Central memory CD8-positive, alpha-beta T cell (primary cell): ENCODE data around the gene MAP4.

ENCODE experiments used
- ATAC-seq: fragments of 150-1000 bp; cut with Tn5 transposase; replicated peaks from 2 replicates; pipeline ENCODE4 v1.10.0; 2022; ENCODE audit warnings: mild to moderate bottlenecking, moderate FRiP score, moderate number of reproducible peaks; ENCODE audit not compliant: poor library complexity, severe bottlenecking; ENCODE audit errors: extremely low read depth
- DNase-seq, 2 donors: peaks; one replicate each; pipeline ENCODE4 v3.0.0; 2021; ENCODE audit warnings: low spot score in 2 of 2
- H3K27ac Mint-ChIP-seq: one replicate; pipeline ENCODE4 v1.8.0; 2022; ENCODE audit warnings: low read depth, mild to moderate bottlenecking, moderate library complexity, mixed read lengths
- H3K27me3 Mint-ChIP-seq: one replicate; pipeline ENCODE4 v1.8.0; 2022; ENCODE audit warnings: mixed read lengths
- H3K36me3 Mint-ChIP-seq: one replicate; pipeline ENCODE4 v1.8.0; 2022; ENCODE audit warnings: mild to moderate bottlenecking, moderate library complexity, mixed read lengths; ENCODE audit not compliant: insufficient read depth
- H3K4me1 Mint-ChIP-seq: one replicate; pipeline ENCODE4 v1.8.0; 2022; ENCODE audit warnings: mixed read lengths
- H3K4me3 Mint-ChIP-seq: one replicate; pipeline ENCODE4 v1.8.0; 2022; ENCODE audit warnings: mild to moderate bottlenecking, moderate library complexity, mixed read lengths
- H3K9me3 Mint-ChIP-seq: one replicate; pipeline ENCODE4 v1.8.0; 2022; ENCODE audit warnings: mixed read lengths

MAP4 gene

DNA sequence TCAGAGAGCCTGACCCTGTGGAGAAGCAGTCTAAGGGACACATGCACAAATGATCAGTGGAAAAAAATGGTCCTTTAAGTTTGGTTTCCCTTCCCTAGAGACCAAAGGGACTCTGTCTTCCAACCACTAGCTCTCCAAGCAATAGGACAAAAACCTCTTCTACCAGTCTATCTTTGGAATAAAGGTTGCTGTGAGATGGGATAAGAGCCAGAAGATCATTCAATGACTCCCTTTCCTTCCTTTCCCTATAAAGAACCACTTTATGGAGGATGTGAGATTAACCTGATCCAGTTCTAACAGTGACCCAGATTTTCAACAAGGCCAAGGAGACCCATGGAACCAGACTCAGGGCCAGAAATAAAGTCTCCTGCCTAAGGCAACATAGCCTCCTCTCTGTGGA, 138.5 kb downstream of the MAP4 start:
- H3K4me3 Mint-ChIP-seq, result no peak overlapping the region

DNA sequence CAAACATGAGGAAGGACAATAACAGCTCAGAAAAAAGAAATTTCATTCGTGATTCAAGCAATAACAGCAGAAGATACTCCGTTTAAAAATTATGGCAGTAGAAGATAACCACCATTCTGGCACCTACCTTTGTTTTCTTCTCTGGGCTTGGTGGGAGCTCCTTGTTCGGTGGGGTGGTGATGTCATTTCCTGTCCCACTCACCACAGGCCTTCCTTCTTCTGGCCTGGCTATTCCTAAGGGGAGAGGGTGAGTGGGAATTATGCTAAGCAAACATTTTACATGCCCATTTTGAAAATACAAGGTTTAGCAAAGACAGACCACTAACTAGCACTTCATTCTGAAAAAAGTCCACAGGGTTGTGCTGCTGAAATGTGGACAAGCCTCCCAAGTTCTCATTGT, 138.9 kb downstream of the MAP4 start:
- Mint-ChIP-seq H3K4me3 (no peak overlapping the region), H3K9me3 (no peaks in the 10 kb centered on the region), H3K27ac (peak overlapping the region; percentile 59), H3K4me1 (peaks cover 16% of the 10 kb centered on the region), H3K27me3 (no peaks in the 10 kb centered on the region), H3K36me3 (peaks cover 4% of the 10 kb centered on the region)
- ATAC-seq (no peak), DNase-seq (no peak)

More for the DNA sequence above, 138.5 kb downstream of the MAP4 start:
- peak overlapping the region; percentile 59 for H3K27ac Mint-ChIP-seq
- H3K4me1 Mint-ChIP-seq, result peaks cover 16% of the 10 kb centered on the region
- ATAC-seq, result no peak
- DNase-seq, result no peak
- no peaks in the 10 kb centered on the region for H3K9me3 Mint-ChIP-seq
- H3K36me3 Mint-ChIP-seq, result peaks cover 4% of the 10 kb centered on the region
- H3K27me3 Mint-ChIP-seq, result no peaks in the 10 kb centered on the region

DNA sequence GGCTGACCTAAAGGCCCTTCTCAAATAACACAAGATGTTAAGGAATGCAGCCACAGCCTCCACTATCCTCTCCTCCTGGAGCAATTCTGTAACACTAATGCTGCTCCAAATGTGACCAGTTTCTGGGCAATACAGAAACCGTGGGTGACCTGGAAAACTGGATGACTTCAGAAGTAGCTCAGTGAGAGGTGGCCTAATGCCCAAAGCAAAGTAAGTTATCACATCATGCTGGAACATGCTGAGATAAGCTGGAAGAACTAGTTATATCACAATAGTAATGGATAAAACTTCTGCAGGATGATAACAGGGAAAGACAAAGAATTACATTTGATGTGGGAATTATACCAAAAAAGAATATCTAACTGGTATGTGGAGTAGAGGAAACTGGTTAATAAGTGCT, 141.3 kb downstream of the MAP4 start:
- Mint-ChIP-seq H3K27ac (no peak overlapping the region), H3K4me1 (peaks cover 16% of the 10 kb centered on the region), H3K36me3 (peaks cover 10% of the 10 kb centered on the region), H3K27me3 (no peaks in the 10 kb centered on the region), H3K9me3 (no peaks in the 10 kb centered on the region), H3K4me3 (no peak overlapping the region)
- ATAC-seq, result no peak
- no peak for DNase-seq

DNA sequence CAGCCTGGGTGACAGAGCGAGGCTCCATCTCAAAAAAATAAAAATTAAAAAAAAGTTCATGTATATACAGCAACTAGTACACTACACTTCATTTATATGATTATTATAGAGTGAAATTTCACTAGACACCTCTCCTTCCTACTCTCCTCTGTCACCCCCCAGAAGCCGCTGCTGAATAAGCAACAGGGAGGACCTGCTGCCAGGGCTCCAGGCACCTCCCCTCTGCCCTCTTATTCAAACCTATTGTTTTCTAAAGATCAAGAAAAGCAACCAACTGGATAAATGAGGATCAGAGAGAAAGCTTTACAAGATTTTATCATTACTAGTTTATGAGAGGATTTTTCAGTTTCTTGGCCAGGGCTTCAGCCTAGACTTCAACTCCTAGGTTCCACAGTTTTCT, 141.8 kb downstream of the MAP4 start:
- no peak overlapping the region for H3K27ac Mint-ChIP-seq
- H3K27me3 Mint-ChIP-seq, result no peaks in the 10 kb centered on the region
- H3K9me3 Mint-ChIP-seq, result no peaks in the 10 kb centered on the region
- no peak overlapping the region for H3K4me3 Mint-ChIP-seq
- peaks cover 16% of the 10 kb centered on the region for H3K4me1 Mint-ChIP-seq
- DNase-seq (no peak), ATAC-seq (no peak)
- H3K36me3 Mint-ChIP-seq, result peaks cover 13% of the 10 kb centered on the region

DNA sequence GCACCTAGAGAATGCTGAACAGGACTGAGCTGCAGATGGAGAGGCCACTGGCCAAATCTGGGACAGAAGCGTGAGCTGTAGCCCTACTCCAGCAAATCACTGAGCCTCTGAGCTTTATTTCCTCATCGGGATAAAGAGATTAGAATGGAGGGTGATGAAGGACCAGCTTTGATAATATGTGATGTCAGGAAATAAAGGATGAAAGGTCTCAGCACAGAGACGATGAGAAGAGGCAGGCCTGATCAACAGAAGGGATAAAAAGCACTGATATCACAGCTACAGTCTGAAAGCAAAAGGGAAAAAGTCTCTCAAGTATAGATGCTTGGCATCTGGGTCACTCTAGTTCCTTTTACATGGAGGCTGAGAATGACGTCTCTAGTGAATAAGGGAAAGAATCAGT, 143.3 kb downstream of the MAP4 start:
- ATAC-seq (no peak), DNase-seq (no peak)
- peaks cover 9% of the 10 kb centered on the region for H3K4me1 Mint-ChIP-seq
- no peaks in the 10 kb centered on the region for H3K27me3 Mint-ChIP-seq
- no peak overlapping the region for H3K27ac Mint-ChIP-seq
- H3K36me3 Mint-ChIP-seq, result peaks cover 22% of the 10 kb centered on the region
- no peak overlapping the region for H3K4me3 Mint-ChIP-seq
- H3K9me3 Mint-ChIP-seq, result no peaks in the 10 kb centered on the region

DNA sequence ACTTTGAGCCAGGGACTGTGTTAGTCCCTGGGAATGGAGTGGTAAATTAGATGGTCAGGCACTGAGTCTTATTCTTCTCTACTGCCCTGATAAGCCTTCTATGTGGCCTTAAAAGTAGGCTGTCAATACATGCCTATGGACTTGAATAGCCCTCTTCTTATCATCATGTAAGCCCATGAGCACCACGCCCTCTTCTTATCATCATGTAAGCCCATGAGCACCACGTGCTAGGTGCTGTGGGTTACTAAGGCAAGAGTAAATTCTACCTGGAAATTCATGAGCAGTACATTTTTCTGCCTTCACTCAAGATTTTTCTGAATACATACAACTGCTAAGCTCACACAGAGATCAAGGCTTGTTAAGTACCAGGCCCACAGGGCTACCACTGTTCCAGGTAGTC, 144.8 kb downstream of the MAP4 start:
- no peak for DNase-seq
- Mint-ChIP-seq H3K36me3 (peaks cover 22% of the 10 kb centered on the region), H3K9me3 (no peaks in the 10 kb centered on the region), H3K4me3 (no peak overlapping the region), H3K4me1 (no peaks in the 10 kb centered on the region), H3K27ac (no peak overlapping the region), H3K27me3 (no peaks in the 10 kb centered on the region)
- ATAC-seq, result no peak

DNA sequence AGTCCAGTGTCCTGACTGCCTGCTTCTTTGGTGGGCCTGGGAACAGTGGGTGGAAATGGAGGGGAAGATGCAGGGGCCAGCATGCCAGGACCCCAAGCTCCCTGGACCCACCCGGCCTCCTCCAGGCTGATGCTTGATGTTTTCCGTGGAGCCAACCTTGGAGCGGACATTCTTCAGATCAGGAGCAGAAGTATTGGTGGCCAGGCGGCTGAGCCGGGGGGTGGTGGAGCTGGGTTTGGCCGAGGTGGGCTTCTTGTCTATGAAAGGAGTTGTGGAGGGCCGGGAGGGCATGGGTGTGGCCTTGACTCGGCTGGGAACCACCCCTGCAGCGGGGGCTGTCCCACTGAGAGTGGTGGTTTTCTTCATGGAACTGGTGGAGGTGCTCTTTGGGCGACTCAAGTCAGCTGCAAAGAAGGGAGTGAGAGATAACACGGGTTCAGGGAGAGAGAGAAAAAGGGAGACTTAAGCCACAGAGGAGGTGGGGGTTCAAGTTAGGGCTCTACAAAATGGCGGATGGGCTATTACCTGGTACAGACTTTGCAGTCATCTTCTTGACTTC, 145.4 kb downstream of the MAP4 start:
- no peaks in the 10 kb centered on the region for H3K9me3 Mint-ChIP-seq
- no peaks in the 10 kb centered on the region for H3K27me3 Mint-ChIP-seq
- no peaks in the 10 kb centered on the region for H3K4me1 Mint-ChIP-seq
- ATAC-seq (no peak), DNase-seq (no peak)
- no peak overlapping the region for H3K27ac Mint-ChIP-seq
- H3K36me3 Mint-ChIP-seq, result peaks cover 25% of the 10 kb centered on the region
- no peak overlapping the region for H3K4me3 Mint-ChIP-seq

DNA sequence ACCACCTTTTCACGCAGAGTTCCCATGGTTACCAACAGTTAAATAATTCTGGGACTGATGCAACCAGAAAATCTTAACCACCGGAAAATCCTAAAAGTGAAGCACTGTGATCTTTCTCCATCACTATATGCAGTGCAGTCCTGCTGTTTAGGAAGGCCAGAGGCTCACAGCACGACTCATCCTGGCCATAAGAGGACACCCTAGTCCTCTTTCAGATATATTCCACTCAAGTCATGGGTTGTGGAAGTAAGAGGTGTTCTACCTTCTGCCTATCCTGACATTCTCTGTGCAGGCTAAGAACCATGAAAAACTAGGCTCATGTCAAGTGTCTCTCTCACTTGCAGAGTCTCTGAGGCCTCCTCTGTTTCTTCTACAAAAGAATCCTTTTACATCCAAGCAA, 146.1 kb downstream of the MAP4 start:
- no peak for DNase-seq
- no peaks in the 10 kb centered on the region for H3K9me3 Mint-ChIP-seq

DNA sequence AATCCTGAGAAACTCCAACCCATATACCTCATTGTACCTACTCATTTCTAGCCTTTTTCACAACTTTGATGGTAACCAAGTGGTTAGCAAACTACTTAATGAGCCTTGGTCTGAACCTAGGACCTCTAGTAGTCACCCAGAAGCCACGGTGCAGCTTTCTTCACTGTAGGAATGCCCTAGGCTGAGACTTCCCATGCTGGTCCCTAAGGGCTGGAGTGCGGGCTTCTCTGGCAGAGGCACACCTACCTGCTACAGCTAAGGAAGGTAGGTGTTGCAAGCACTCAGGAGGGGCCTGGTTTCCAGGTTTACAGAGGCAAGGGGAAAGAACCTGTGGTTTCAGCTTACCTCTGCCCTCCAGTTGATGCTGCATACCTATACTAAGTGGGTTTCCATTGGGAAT, 147.9 kb downstream of the MAP4 start:
- H3K9me3 Mint-ChIP-seq, result no peaks in the 10 kb centered on the region
- no peak overlapping the region for H3K27ac Mint-ChIP-seq
- H3K4me3 Mint-ChIP-seq, result no peak overlapping the region
- no peak for DNase-seq
- no peak for ATAC-seq
- H3K27me3 Mint-ChIP-seq, result no peaks in the 10 kb centered on the region
- no peaks in the 10 kb centered on the region for H3K4me1 Mint-ChIP-seq
- peaks cover 25% of the 10 kb centered on the region for H3K36me3 Mint-ChIP-seq

More for the DNA sequence above, 146.1 kb downstream of the MAP4 start:
- no peak overlapping the region for H3K27ac Mint-ChIP-seq
- H3K4me1 Mint-ChIP-seq, result no peaks in the 10 kb centered on the region
- no peak overlapping the region for H3K4me3 Mint-ChIP-seq
- ATAC-seq, result no peak
- no peaks in the 10 kb centered on the region for H3K27me3 Mint-ChIP-seq
- peaks cover 22% of the 10 kb centered on the region for H3K36me3 Mint-ChIP-seq

DNA sequence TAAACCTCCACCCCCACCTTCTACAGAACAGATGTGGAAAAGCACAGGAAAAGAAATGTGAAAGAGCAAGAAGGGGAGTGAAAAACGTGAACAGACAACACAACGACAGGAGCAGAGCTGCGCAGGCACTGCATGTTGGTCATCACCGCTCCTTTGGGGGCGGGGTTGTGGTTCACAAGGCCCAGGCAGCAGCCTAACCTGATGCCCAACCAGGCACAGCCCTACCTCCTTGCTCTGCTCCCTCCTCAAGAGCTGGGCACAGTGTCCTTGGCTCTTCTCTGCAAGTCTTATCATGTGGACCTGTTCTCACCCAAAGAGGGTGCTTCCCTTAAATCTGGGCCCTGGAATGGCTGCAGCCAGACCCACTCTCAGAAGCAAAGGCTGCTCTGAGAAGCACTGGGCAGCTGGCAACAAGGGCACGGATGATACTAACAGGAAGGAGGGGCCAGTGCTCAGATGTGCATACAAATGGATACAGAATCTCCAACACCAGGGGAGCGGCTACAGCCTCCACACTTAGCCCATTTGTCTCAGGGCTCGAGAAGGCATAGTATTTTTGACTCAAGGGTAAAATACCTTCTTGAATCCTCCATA, 148.7 kb downstream of the MAP4 start:
- peaks cover 29% of the 10 kb centered on the region for H3K36me3 Mint-ChIP-seq
- no peak overlapping the region for H3K4me3 Mint-ChIP-seq
- no peaks in the 10 kb centered on the region for H3K27me3 Mint-ChIP-seq
- no peaks in the 10 kb centered on the region for H3K9me3 Mint-ChIP-seq
- DNase-seq (no peak), ATAC-seq (no peak)
- H3K4me1 Mint-ChIP-seq, result no peaks in the 10 kb centered on the region
- peak overlapping the region; percentile 68 for H3K27ac Mint-ChIP-seq

DNA sequence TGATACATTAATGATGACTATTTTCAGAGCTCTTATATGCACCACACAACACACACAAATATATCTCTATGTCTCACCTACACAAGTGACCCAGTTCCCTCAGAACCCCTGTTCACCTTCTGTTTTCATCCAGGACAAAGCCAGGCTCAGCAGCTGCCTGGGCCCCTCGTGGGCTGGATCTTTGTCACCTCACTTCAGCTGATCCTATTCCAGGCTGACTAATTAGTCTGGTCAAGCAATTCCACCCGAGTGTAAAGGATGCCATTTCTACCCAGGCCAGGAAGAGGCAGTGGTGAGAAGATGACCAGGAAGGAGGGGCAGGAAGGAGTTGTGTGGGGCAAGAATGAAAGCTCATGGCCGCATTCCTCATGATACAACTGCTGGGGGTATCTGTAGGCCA, 151.0 kb downstream of the MAP4 start:
- Mint-ChIP-seq H3K36me3 (peaks cover 27% of the 10 kb centered on the region), H3K4me3 (no peak overlapping the region), H3K27ac (peak overlapping the region; percentile 9), H3K27me3 (no peaks in the 10 kb centered on the region), H3K9me3 (no peaks in the 10 kb centered on the region), H3K4me1 (no peaks in the 10 kb centered on the region)
- no peak for ATAC-seq
- DNase-seq, result no peak

DNA sequence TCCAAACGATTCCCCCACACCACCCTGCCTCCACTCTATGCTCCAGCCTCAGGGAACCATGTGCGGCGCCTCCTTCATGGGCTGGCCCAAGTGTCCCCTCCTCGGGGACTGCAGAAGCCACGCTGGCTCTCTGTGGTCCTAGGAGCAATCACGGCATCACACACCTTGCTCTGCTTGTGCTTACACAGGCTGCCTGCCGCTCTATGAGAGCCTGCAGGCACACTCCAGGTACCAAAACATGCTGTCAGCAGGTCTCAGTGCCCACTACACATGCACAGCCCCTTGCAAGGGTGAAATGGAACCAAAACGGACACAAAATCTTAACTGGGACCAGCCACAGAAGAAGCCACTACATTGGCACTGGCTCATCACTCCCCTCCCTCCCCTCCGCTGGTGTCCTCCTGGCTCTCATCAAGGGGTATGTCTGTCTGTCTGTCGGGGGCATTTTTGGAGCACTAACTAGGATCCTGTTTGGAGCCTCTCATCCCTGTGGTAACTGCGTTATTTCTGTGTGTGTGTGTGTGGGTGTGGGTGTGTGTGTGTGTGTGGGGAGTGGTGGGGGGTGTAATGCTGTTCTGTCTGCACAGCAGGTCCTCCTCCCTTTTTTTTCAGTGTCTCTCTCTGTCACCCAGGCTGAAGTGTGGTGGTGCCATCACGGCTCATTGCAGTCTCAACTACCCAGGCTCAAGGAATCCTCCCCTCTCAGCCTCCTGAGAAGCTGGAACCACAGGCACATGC, 152.7 kb downstream of the MAP4 start:
- Mint-ChIP-seq H3K36me3 (peaks cover 14% of the 10 kb centered on the region), H3K9me3 (no peaks in the 10 kb centered on the region), H3K27ac (peak overlapping the region; percentile 19), H3K27me3 (no peaks in the 10 kb centered on the region), H3K4me3 (no peak overlapping the region), H3K4me1 (no peaks in the 10 kb centered on the region)
- no peak for ATAC-seq
- DNase-seq, result no peak

DNA sequence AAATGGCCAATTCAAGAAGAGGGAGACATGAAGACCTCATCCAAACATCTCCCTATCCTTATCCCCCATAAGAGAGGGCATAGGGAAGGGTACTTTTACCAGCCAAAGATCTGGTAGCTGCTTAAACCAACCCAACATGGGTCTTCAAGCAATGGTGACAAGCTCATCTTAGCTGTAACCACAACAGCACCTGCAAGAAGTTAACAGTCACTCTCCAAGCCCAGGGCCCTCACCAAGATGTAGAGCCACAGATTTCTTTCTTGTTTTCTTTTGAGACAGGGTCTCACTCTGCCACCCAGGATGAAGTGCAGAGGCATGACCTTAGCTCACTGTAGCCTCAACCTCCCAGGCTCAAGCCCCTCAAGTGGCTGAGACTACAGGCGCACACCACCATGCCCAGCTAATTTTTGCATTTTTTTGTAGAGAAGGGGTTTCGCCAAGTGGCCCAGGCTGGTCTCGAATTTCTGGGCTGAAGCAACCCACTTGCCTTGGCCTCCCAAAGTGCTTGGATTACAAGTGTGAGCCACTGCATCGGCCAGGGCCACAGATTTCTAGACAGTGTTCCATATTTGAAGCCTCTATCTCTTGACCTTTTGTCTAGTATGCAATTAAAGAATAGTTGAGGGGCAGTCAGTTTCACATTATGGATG, 156.1 kb downstream of the MAP4 start:
- no peaks in the 10 kb centered on the region for H3K27me3 Mint-ChIP-seq
- no peaks in the 10 kb centered on the region for H3K9me3 Mint-ChIP-seq
- no peaks in the 10 kb centered on the region for H3K4me1 Mint-ChIP-seq
- ATAC-seq, result no peak
- no peak overlapping the region for H3K4me3 Mint-ChIP-seq
- H3K36me3 Mint-ChIP-seq, result peaks cover 19% of the 10 kb centered on the region
- no peak for DNase-seq
- peak overlapping the region; percentile 2 for H3K27ac Mint-ChIP-seq
